CD4-positive, alpha-beta T cell treated with Interleukin-4 for 1 hour (primary cell): ENCODE measurements around the gene CENPP.
A peak's percentile ranks its signal among the peaks of the same experiment; 100 is the strongest.

Source experiments
- DNase-seq, 2 donors: peaks; one replicate each; pipeline ENCODE4 v3.0.0-alpha.2; 2020 to 2022

Gene CENPP

GRCh38 chr9:92429836-92430235, 104.1 kb downstream of the CENPP start:
- DNase-seq, result no peak

GRCh38 chr9:92432350-92432749, 106.6 kb downstream of the CENPP start:
- DNase-seq, result no peak

DNA sequence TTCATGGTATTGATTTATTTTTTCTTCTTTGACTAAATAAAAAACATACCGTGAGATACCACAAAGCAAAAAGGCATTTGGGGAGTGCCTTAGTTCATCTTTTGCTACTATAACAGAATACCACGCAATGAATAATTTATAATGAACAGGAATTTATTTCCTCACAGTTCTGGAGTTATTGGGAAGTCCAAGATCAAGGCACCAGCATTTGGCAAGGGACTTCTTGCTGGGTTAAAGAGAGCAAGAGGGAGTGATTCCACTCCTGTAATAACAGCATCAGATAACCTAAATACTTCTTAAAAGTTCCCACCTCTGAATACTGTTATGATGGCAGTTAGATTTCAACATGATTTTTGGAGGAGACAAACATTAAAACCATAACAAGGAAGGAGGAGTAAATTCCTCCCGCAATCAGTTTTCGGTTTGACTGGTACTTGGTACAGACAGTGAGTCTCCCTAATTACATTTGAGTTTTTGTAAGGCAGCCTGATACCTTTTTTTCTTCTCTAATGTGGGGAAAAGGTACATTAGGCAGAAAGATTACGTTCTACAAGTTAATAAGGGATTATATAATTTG, 107.3 kb downstream of the CENPP start:
- no peak for DNase-seq

GRCh38 chr9:92435263-92435662, 109.5 kb downstream of the CENPP start:
- no peak for DNase-seq

GRCh38 chr9:92438900-92439526, 113.3 kb downstream of the CENPP start:
- DNase-seq, result peak in 1 of 2 donors; percentile 23

DNA sequence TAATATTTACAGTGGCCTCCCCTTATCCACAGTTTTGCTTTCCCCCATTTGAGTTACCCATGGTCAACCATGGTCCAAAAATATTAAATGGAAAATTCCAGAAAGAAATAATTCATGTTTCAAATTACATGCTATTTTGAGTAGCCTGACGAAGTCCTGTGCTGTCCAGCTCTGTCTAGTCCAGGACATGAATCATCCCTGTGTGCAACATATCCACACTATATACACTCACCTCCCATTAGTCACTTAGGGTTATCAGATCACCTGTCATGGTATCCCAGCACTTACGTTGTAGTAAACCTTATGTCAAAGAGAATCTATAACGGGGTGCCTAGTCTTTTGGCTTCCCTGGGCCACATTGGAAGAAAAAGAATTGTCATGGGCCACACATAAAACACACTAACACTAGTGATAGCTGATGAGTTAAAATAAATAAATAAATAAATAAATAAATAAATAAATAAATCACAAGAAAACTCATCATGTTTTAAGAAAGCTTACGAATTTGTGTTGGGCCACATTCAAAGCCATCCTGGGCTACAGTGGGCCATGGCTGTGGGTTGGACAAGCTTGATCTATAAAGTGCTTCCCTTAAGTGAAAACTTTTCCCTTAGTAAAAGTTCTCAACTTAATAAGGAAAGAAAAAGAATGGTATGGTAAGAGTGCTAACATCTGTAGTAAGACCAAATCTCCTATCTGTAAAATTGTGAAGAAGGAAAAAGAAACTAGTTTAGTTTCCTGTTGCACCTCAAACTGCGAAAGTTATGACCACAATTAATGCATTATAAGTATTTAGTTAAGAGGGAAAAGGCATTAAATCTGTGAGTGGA, 114.4 kb downstream of the CENPP start:
- DNase-seq, result no peak

- peak in 1 of 2 donors; percentile 52 for DNase-seq
Observed at GRCh38 chr9:92440751-92441046, 114.9 kb downstream of the CENPP start.

- DNase-seq, result no peak
Observed at GRCh38 chr9:92444841-92445240, 119.1 kb downstream of the CENPP start.

DNA sequence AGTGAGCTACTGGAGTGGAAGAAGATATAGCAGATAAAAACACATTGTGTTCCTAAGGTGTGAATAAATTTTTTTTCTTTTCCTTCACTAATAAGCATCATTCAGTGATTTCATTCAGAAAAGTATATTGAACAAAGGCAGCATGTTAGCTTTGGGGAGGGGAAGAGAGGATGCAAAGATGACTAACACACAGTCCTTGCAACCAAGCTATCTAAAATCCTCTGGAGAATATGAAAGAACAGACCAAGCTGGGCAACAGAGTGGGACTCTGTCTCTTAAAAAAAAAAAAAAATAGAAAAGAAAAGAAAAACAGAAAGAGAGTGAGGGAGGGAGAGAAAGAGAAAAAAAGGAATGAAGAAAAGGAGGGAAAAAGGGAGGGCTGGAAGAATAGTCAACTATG, 120.8 kb downstream of the CENPP start:
- no peak for DNase-seq

- DNase-seq, result no peak
Observed at GRCh38 chr9:92455217-92455616, 129.5 kb downstream of the CENPP start.

GRCh38 chr9:92457576-92457975, 131.8 kb downstream of the CENPP start:
- DNase-seq, result no peak

GRCh38 chr9:92463387-92463786, 137.6 kb downstream of the CENPP start:
- no peak for DNase-seq

DNA sequence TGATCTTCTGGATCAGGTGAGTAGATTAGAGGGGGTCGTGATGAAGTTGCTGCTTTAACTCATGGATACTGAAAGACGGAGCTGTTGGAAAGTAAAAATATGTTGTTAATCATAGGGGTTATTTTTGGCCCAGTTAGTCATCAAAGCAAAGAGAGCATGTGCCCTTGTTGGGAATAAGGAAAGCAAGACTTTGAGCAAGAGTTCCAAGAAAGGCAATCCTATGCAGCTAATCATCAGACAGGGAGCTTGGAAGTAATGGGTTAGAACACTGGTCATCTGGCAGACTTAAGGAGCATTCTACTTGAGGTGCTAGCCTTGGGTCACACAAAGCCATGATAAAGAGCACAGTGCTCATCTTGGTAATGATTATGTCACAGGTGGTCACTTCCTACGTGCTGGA, 138.2 kb downstream of the CENPP start:
- DNase-seq, result no peak

- no peak for DNase-seq
Observed at GRCh38 chr9:92467041-92467440, 141.3 kb downstream of the CENPP start.

GRCh38 chr9:92467511-92467910, 141.8 kb downstream of the CENPP start:
- no peak for DNase-seq

GRCh38 chr9:92468206-92468605, 142.5 kb downstream of the CENPP start:
- no peak for DNase-seq

- no peak for DNase-seq
Observed at GRCh38 chr9:92474587-92474986, 148.8 kb downstream of the CENPP start.

- no peak for DNase-seq
Observed at GRCh38 chr9:92476962-92477361, 151.2 kb downstream of the CENPP start.

GRCh38 chr9:92478783-92479182, 153.0 kb downstream of the CENPP start:
- DNase-seq, result no peak

- no peak for DNase-seq
Observed at GRCh38 chr9:92479346-92479745, 153.6 kb downstream of the CENPP start.

- no peak for DNase-seq
Observed at GRCh38 chr9:92480291-92480771, 154.6 kb downstream of the CENPP start.

- no peak for DNase-seq
Observed at GRCh38 chr9:92480986-92481633, 155.4 kb downstream of the CENPP start.

DNA sequence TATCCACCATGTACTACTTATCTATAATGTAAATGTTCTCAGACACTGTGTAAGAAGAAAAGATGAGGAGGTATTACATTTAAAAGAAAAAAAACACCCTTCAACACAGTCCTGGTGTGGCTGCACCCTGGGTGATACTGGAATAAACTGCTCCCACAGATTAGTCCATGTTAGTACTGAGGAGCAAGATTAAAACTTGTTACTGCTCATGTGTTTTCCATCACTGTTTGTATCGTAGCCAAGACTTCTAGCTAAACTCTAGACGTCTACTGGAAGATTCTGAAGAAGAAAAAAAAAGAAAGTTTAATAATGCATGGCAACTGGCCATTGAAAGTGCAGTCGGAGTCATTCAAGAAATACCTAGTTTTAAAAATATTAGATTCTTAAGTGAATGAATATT, 156.6 kb downstream of the CENPP start, which contains the start of gene ASPN:
ASPN (minus strand) TSS at position 178 of the 400 bp plus-strand sequence.
- DNase-seq, result no peak

DNA sequence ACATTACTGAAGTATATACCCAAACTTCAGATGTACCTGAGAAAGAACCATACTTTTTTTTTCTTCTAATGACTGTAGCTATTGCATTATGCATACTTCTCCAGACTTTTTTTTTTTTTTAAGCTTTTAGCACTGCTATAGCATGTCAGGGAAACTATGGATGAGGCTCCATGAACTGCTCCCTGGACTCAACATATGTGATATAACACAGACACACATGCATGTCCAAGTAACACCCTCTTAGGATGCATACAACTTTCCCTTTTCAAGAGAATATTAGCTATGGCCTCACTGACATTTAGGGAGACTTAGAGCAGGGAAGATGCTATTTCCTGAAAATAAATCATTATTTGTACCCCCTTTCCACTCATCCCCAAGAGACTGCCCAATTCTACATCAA, 157.1 kb downstream of the CENPP start:
- DNase-seq, result no peak
